CD4-positive, alpha-beta T cell treated with Interleukin-4 for 1 hour (primary cell): ENCODE measurements around the gene SLC25A13.

ENCODE experiments used
- DNase-seq, 2 donors: peaks; one replicate each; pipeline ENCODE4 v3.0.0-alpha.2; 2020 to 2022

The SLC25A13 gene

GRCh38 chr7:96143495-96144259 is 178.2 kb downstream of the SLC25A13 start:
- DNase-seq = no peak

GRCh38 chr7:96136600-96137239 is 185.2 kb downstream of the SLC25A13 start:
- no peak for DNase-seq

- no peak for DNase-seq
These were observed 186.7 kb downstream of the SLC25A13 start for GRCh38 chr7:96135241-96135640.

GRCh38 chr7:96131525-96131924 is 190.4 kb downstream of the SLC25A13 start:
- DNase-seq = no peak

GRCh38 chr7:96127746-96128145 is 194.2 kb downstream of the SLC25A13 start:
- no peak for DNase-seq

GRCh38 chr7:96126382-96126781 is 195.5 kb downstream of the SLC25A13 start:
- no peak for DNase-seq

GRCh38 chr7:96122746-96123145 is 199.2 kb downstream of the SLC25A13 start:
- no peak for DNase-seq

GRCh38 chr7:96121752-96122151 is 200.1 kb downstream of the SLC25A13 start:
- no peak for DNase-seq

- DNase-seq = no peak
These were observed 201.3 kb downstream of the SLC25A13 start for GRCh38 chr7:96120445-96121225.

GRCh38 chr7:96118449-96119001 is 203.4 kb downstream of the SLC25A13 start:
- DNase-seq = no peak

- no peak for DNase-seq
These were observed 205.7 kb downstream of the SLC25A13 start for GRCh38 chr7:96116173-96116572.

- no peak for DNase-seq
These were observed 207.7 kb downstream of the SLC25A13 start for GRCh38 chr7:96114190-96114589.

- DNase-seq = no peak
These were observed 210.5 kb downstream of the SLC25A13 start for GRCh38 chr7:96111405-96111804.

GRCh38 chr7:96104984-96105383 is 216.9 kb downstream of the SLC25A13 start:
- no peak for DNase-seq

GRCh38 chr7:96102096-96102811 is 219.6 kb downstream of the SLC25A13 start:
- DNase-seq = no peak

GRCh38 chr7:96100737-96101136 is 221.2 kb downstream of the SLC25A13 start:
- no peak for DNase-seq

- no peak for DNase-seq
These were observed 224.1 kb downstream of the SLC25A13 start for GRCh38 chr7:96097835-96098234.

- no peak for DNase-seq
These were observed 228.5 kb downstream of the SLC25A13 start for GRCh38 chr7:96093435-96093834.

- no peak for DNase-seq
These were observed 231.1 kb downstream of the SLC25A13 start for GRCh38 chr7:96090756-96091155.

GRCh38 chr7:96089511-96089910 is 232.4 kb downstream of the SLC25A13 start:
- no peak for DNase-seq

GRCh38 chr7:96088579-96088978 is 233.3 kb downstream of the SLC25A13 start:
- DNase-seq = no peak

GRCh38 chr7:96085953-96086352 is 235.9 kb downstream of the SLC25A13 start:
- no peak for DNase-seq
